Right lobe of liver (tissue), 4 donors: ENCODE measurements around the gene APCDD1L.

Experiments
- POLR2A ChIP-seq: fragments of 450-650 bp; IDR thresholded peaks from one replicate; pipeline ENCODE4 v1.6.1; 2017; ENCODE audit warnings: antibody characterized with exemption, mild to moderate bottlenecking
- TF ChIP-seq, protein P1 (sequence below), 4 donors: fragments of 200-600 bp in 3 of 4; fragments of 450-650 bp in 1 of 4; IDR thresholded peaks; one replicate each; pipeline versions ENCODE4 v1.5.1 to v1.8.0; 2016 to 2022; ENCODE audit warnings: antibody characterized with exemption in 4 of 4, mild to moderate bottlenecking in 2 of 4
- donor health status: DM: no; HTN: no; CAD: no.
- donor health status: DM: no; HTN: no; CAD: no.
- donor health status: DM: no; HTN: yes; CAD: no.

DNA sequence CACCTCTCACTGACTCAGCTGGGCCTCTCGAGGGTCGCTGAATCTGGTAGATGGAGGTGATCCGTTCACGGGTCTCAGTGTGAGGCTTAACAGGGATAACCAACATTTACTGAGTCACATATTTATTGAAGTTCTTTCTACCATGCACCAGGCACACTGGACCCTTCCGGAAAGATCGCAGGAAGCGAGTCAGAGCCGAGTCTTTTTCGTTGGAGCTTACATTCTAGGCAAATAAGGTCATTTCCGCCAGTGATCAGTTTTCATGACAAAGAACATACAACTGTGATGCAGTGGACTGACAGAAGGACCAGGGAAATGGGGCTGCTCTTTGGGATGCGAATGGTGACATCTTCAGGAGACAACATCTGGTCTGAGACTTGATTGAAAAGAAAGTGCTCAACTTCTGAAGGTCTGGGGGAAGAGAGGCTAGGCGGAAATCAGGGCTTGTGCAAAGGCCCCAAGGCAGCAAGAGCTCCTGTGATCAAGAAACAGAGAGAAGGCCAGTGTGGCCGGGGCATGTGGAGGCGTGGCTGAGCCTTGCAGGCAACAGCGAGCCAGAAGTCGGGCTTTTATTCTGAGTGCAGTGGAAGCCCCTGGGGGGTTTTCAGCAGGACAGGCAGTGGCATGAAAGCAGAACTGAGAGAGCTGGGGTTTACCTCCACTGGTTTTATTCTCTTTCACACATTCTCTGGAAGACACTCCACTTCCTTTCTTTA, 56.7 kb downstream of the APCDD1L start:
- TF ChIP-seq, protein P1, sequence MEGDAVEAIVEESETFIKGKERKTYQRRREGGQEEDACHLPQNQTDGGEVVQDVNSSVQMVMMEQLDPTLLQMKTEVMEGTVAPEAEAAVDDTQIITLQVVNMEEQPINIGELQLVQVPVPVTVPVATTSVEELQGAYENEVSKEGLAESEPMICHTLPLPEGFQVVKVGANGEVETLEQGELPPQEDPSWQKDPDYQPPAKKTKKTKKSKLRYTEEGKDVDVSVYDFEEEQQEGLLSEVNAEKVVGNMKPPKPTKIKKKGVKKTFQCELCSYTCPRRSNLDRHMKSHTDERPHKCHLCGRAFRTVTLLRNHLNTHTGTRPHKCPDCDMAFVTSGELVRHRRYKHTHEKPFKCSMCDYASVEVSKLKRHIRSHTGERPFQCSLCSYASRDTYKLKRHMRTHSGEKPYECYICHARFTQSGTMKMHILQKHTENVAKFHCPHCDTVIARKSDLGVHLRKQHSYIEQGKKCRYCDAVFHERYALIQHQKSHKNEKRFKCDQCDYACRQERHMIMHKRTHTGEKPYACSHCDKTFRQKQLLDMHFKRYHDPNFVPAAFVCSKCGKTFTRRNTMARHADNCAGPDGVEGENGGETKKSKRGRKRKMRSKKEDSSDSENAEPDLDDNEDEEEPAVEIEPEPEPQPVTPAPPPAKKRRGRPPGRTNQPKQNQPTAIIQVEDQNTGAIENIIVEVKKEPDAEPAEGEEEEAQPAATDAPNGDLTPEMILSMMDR (IDR thresholded peaks at IDR 0.05), result no peak
- TF ChIP-seq POLR2A, result no peak
